ENCODE data around the gene TRIM38.
"Not testable (repeated sequence)": the region's sequence is repeated elsewhere in the genome, so short reads cannot be mapped to it uniquely, and the experiment has no call there.

TRIM38 gene

GRCh38 chr6:26008470-26008869 lies 45.9 kb downstream of the TRIM38 start:
- FAIRE-seq = no peak

- no peak for FAIRE-seq
Observed at GRCh38 chr6:26009817-26010216, 47.2 kb downstream of the TRIM38 start.

- FAIRE-seq = no peak
Observed at GRCh38 chr6:26012061-26012460, 49.5 kb downstream of the TRIM38 start.

- FAIRE-seq = not testable (repeated sequence)
Observed at GRCh38 chr6:26014386-26014785, 51.8 kb downstream of the TRIM38 start.

- FAIRE-seq = no peak
Observed at GRCh38 chr6:26016245-26016962, 53.8 kb downstream of the TRIM38 start.

- no peak for FAIRE-seq
Observed at GRCh38 chr6:26016963-26017631, 54.5 kb downstream of the TRIM38 start.

GRCh38 chr6:26017632-26017966 lies 55.0 kb downstream of the TRIM38 start:
- FAIRE-seq = no peak

GRCh38 chr6:26019261-26019830 lies 56.7 kb downstream of the TRIM38 start:
- no peak for FAIRE-seq

- no peak for FAIRE-seq
Observed at GRCh38 chr6:26019967-26020328, 57.3 kb downstream of the TRIM38 start.

GRCh38 chr6:26020329-26021000 lies 57.9 kb downstream of the TRIM38 start:
- peak; percentile 96 for FAIRE-seq

GRCh38 chr6:26021001-26021349 lies 58.4 kb downstream of the TRIM38 start:
- FAIRE-seq = no peak

- FAIRE-seq = peak; percentile 86
Observed at GRCh38 chr6:26021350-26022131, 58.9 kb downstream of the TRIM38 start.

- FAIRE-seq = peak; percentile 97
Observed at GRCh38 chr6:26022132-26022472, 59.5 kb downstream of the TRIM38 start.

- FAIRE-seq = no peak
Observed at GRCh38 chr6:26022737-26023136, 60.1 kb downstream of the TRIM38 start.

GRCh38 chr6:26024651-26025046 lies 62.0 kb downstream of the TRIM38 start:
- no peak for FAIRE-seq

- FAIRE-seq = no peak
Observed at GRCh38 chr6:26025047-26025893, 62.7 kb downstream of the TRIM38 start.

- peak; percentile 87 for FAIRE-seq
Observed at GRCh38 chr6:26025894-26026832, 63.6 kb downstream of the TRIM38 start.

- peak; percentile 95 for FAIRE-seq
Observed at GRCh38 chr6:26026833-26027490, 64.4 kb downstream of the TRIM38 start.

- no peak for FAIRE-seq
Observed at GRCh38 chr6:26027491-26028211, 65.0 kb downstream of the TRIM38 start.

GRCh38 chr6:26028212-26028745 lies 65.7 kb downstream of the TRIM38 start:
- no peak for FAIRE-seq

All from A204.1 (cell line).